GM19099 (cell line): Measurements from ENCODE around the gene IQGAP2.

Source experiments
- POLR2A ChIP-seq: IDR thresholded peaks from 3 replicates; pipeline ENCODE4 v1.6.1; 2011; ENCODE audit warnings: low read depth; ENCODE audit not compliant: insufficient read length; ENCODE audit errors: extremely low read depth

Gene IQGAP2

DNA sequence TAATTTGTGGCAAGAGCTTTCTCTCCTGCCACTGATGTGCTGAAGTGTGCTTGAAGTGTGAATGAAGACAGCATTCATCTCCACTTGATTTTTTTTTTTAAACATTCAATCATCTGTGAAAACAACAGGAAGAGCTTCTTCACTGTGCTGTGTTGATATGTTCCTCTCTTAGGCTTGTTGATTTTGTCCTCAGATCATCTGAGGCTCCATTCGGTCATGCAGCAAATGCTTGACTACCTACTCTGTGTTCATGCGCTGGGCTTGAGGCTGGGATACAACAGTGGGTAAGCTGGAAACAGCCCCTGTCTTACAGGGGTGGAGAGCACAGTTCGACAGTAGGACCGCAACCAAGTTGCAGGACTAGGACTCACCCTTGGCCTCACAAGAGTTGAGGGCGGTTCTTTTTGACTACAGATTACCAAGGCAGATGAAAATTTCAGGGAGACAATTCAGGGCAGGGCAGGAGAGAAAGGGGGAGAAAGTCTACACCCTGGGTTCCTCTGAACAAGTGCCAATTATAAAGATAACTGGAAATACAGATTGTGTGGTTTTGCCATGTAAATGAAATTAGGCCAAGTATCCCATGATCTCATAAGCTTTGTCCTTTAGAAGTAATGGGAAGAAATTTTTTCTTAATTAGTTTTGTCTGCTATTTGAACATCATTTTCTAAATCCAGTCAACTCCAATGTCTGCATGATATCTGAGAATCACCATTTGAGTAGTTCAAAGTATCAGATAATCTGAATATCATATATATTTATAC, 281.9 kb downstream of the IQGAP2 start:
- no peak for TF ChIP-seq POLR2A

DNA sequence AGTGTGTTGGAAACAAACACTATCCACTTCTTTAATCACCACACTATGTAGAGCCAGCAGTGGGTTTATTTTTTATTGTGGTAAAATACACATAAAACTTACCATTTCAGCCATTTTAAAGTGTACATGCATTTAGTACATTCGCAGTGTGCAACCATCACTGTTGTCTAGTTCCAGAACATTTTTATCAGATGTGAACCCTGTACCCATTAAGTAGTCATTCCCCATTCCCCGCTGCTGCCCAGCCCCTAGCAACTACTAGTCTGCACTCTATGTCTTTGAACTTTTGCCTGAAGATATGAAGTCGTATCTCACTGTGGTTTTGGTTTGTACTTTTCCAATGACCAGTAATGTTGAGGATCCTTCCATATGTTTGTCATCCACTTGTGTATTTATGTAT, 282.6 kb downstream of the IQGAP2 start:
- no peak for TF ChIP-seq POLR2A

DNA sequence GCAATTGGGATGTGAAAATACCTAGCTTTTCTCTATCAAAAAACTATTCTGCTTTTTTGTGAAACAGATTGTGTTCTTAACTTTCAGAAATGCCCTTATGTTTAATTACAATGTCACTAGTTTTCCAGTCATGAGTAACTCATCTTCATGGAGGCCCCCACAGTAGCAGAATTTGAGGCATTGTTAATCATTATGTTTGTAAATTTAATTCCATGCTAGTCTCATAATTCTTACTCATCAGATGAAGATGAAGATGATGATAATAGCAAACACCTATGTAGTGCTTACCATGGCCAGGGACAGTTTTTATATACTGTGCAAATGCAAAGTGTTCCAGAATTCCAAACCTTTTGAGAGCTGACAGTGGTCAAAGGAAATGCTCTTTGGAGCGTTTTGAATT, 285.1 kb downstream of the IQGAP2 start:
- no peak for TF ChIP-seq POLR2A

DNA sequence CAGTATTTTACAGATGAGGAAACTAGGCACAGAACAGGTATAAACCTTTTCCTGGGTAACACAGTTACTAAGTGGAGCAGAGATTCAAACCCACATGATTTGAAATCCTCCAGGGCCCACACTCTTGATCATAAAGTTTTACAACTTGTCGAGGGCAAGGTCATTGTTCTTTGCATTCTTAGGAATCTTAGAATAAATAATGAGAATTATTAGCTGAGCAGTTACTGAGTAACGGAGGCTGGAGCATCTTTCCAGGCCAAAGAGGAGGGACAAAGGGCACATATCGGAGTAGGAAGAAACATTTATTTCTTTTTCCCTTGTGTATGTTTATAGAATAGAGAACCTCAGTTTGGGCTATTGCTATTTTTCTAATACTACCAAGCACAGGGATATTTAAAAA, 285.8 kb downstream of the IQGAP2 start:
- TF ChIP-seq POLR2A = no peak

DNA sequence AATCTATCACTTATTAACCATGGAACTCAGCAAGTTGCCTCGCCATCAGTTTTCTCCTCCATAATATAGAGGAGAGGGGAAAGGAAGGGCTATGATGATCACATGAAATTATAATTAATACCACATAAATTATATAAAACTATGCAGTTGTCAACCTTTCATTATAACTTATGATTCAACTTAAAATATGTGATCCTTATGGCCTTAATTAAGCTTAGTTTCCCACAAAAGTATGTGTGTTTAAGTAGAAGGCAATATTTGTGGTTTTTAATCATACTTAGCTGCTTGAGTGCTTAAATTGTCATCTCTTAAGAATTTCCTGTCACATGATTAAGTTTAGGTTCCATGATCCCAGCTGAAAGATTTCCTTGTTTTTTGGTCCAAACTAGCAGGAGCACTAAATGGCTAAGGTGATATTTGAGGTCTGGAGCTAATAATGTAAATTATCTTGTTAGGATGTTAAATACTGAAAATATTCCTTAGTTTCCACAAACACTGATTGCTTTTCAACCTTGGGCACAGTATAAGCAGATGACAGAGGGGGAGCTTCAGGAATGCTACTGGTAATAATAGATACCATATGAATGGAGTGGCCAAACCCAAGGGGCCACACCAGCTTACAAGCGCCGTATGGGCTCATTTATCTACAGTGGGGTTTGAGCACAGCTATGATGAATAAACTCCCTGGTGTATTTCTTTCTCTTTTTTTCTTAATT, 286.4 kb downstream of the IQGAP2 start:
- TF ChIP-seq POLR2A = no peak

DNA sequence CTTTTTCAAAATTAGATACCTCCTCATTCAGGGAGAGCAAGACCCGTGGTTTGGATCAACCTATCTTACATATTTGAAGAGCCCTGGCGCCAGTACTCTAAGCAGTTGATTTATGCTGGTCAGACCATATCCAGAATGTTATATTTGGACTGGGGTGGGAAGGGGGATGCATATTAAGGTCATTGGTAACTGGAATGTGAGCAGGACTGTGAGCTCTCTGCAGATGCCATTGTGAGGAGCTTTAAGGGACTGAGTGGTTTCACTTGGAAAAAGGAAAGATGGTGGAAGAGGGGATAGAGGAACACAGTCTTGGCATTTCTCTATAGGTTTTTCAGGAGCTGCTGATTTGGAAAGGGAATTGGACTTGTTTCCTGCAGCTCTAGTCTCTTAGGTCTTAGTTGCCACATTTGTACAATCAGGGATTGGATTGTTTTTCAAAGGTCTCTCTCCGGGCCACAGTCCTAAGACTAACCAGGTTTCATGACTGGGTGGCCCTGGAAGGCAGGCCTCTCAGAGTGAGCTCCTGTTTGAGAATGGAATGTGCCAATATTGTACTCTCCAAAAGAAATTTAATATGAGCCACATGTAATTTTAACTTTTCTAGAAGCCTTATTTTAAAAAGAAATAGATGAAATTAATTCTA, 287.1 kb downstream of the IQGAP2 start:
- TF ChIP-seq POLR2A = no peak

DNA sequence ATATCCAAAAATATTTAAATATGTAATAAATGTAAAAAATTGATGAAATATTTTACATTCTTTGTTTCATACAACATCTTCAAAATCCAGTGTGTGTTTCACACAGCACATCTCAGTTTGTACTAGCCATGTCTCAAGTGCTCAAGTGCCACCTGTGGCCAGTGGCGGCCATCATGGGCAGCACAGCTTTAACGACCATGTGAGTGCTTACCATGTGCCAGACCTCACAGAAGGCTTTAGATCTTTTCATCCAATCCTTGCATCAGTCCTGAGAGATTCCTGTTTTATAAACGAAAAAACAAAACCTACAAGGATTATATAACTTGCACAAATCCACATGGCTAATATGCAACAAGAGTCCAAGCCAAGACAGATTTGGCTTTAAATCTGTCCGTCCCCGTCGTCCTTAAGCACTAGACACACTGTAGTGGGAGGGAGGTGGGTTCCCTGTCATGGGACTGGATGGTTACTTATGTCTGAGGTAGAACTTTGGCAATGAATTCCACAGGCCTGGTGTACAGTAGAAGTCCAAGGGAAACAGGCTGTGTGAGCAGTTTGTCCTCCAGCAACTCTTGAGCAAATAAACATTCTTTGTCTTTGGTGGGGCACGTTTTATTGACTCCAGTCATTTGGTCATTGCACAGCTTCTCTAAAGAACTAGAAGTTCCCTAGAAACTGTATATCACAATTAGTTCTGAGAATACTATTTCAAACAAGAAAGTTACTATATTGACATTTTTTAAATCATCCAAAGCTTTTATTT, 287.8 kb downstream of the IQGAP2 start:
- TF ChIP-seq POLR2A = no peak

DNA sequence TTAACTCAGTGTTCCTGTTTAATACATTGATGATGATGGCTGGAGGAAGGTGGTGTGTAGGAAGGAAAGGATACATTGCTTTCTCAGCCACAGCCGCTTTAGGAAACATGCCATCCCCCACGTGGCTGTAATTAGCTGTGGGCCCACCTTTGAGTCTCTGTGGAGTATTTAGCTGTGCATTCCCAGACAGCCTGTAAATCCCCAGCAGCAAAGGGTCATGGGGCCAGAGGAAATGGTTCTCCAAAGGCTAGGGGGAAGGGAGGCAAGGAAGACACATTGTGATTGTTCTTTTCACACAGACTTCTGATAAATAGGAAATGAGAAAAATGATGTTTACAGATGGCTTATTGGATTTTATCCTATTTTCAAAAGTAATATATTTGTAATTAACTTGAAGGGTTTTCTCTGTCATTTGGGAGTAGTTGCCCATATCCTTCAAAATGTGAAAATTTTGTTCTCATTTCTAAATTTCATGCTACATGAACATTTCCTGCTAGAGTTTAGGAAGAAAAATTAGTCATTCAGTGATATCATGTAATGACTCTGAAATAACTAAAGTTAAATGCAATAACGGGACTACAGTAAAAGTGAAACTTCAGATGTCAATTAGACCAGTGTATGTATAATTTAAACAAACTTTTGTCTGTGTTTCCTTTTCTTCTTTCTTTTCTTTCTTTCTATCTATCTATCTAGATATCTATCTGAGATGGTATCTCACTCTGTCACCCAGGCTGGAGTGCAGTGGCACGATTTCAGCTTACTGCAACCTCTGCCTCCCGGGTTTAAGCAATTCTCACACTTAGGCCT, 288.6 kb downstream of the IQGAP2 start:
- no peak for TF ChIP-seq POLR2A

DNA sequence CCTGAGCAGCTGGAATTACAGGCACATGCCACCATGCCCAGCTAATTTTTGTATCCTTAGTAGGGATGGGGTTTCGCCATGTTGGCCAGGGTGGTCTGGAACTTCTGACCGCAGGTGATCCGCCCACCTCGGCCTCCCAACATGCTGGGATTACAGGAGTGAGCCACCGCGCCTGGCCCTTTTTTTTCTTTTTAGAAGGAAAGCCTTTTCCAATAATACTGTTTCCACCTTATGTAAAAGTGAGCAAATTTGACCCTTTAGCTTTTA, 289.1 kb downstream of the IQGAP2 start:
- no peak for TF ChIP-seq POLR2A

DNA sequence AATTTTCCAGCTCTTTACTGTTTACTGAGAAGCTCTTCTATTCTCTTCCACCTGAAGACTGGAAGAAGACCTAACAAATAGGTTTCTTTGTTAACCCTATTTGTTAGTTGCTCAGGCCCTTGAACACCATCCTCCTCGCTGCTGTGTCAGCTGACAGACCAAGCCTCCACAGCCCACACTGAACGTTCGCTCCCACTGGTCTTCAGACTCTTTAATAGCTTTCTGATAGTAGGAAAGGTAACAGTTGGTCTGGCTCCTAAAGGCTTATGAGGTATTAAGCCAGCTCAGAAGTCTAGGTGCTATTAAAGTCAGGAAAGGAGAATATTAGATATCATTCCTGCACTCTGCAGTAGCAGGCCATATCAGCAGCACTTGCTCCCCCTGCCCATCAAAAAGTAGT, 289.6 kb downstream of the IQGAP2 start:
- TF ChIP-seq POLR2A = no peak

DNA sequence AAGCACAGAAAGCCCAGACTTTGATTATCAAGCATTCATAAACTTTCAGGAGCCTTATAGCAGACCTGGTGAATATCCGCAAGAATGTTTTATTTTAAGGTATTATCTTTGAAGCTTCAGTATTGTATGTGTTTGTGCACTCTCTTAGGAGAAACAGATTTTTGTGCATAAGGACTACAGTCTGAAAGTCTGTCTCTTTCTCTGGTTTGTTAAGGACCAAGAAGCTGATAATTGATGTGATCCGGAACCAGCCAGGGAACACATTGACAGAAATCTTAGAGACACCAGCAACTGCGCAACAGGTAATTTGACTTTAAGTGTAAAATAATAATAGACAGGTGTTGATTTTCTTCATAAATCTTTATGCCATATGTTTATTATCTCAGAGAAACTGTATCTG, 290.1 kb downstream of the IQGAP2 start:
- no peak for TF ChIP-seq POLR2A

DNA sequence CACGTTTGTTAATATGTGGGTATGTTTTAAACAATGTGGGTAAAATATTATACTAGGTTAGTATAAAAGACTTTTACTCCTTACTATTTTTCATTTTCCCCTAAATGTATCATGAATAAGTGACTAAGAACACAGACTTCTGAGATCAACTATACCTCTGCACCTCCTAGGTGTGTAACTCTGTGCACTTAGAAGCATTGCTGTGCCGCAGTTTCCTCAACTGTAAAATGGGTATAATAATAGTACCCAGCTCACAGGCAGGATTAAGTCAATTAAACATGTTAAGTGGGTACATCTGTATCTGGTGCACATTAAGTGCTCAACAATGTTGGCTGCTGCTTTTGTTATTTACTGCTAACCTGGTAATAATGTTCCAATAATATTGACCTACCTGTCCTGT, 291.2 kb downstream of the IQGAP2 start:
- TF ChIP-seq POLR2A = no peak

DNA sequence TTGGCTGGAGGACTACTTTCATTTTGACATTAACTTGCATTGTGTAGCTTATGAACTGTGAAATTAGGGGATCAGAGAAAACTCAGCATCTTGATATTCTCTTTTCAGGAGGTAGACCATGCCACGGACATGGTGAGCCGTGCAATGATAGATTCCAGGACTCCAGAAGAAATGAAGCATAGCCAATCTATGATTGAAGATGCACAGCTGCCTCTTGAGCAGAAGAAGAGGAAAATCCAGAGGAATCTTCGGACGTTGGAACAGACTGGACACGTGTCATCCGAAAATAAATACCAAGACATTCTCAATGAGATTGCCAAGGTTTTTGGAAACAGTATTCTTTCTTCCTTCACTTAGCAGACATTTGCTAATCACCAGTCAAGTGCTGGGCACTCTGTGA, 292.3 kb downstream of the IQGAP2 start:
- TF ChIP-seq POLR2A = no peak

DNA sequence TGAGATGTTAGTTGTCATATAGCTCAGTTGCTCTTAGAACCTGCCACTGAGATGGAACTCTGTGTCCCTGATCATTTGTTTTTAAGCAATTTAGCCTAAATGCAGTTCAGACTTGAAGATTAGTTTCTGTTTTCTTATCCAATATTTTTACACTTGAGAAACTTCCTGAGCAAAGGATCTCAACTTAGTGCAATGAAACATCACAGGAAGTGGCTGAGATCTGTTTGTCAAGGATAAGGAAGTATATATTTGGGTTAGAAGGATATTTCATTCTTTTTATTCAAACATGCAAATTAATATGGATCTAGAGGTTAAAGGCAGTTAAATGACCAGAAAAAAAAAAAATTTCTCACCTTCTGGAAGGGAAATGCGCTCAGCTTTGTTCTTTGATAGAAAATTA, 293.2 kb downstream of the IQGAP2 start:
- TF ChIP-seq POLR2A = no peak

DNA sequence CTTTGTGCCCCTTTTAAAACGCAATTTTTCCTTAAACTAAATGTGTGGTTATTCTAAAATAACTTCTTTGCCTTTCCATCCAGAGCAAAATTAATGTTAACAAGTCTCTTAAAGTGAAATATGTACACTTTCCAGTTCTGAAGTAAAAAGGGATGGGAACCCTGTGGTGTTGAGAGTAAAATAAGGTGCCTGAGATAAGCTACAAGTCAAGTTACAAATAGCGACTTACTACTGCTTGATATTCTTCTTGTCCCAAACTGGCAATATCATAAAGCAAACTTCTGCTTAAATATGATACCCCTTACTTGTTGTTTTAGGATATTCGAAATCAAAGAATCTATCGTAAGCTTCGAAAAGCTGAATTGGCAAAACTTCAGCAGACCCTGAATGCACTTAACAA, 294.6 kb downstream of the IQGAP2 start:
- TF ChIP-seq POLR2A = no peak
